A549 (cell line): ENCODE data around the gene RALGPS2. TPM values are rescaled to one million over a fixed set of nuclear protein-coding genes. Genes with fewer than 3 reads are reported as not detected.

Experiments
- ATAC-seq, 2 experiments: fragments of 200-7000 bp in 1 of 2; fragments of >200 bp in 1 of 2; cut with Nextera tagmentation in 1 of 2; cut with Tn5 transposase in 1 of 2; 3 replicates each; pipeline versions ENCODE4 v1.8.0 to v1.9.1; 2018 to 2020; ENCODE audit warnings: mild to moderate bottlenecking in 1 of 2, moderate library complexity in 1 of 2
- CTCF ChIA-PET: fragments of 300-600 bp; sonication (Branson Sonifier 250); formaldehyde crosslinking; extraction: SDS; loops from one replicate; lab custom pipeline; 2021; ENCODE audit warnings: antibody characterized with exemption, inconsistent platforms; lab: Yijun Ruan, JAX
- POLR2A ChIA-PET: fragments of 350-600 bp; formaldehyde crosslinking; extraction: SDS; loops from one replicate; lab custom pipeline; 2021; ENCODE audit warnings: antibody characterized with exemption, inconsistent platforms; lab: Yijun Ruan, JAX
- DNase-seq, 2 experiments: peaks; one replicate each; pipeline versions ENCODE4 v3.0.0 to v3.0.0-alpha.2; 2011 to 2016; ENCODE audit warnings: low read depth in 1 of 2, low spot score in 1 of 2
- FAIRE-seq: peaks from 2 replicates; lab custom pipeline; 2011; peaks lifted over from hg19 to GRCh38; lab: Jason Lieb, UNC
- H3K27ac ChIP-seq, 2 experiments: fragments of >200 bp; sonication (Bioruptor Twin); formaldehyde crosslinking; 3 replicates each; pipeline ENCODE4 v1.5.1; 2016 to 2017
- H3K4me1 ChIP-seq: fragments of >200 bp; sonication (Bioruptor Twin); formaldehyde crosslinking; 3 replicates; pipeline ENCODE4 v1.6.1; 2016
- H3K4me2 ChIP-seq: fragments of >200 bp; sonication (Bioruptor Twin); formaldehyde crosslinking; 3 replicates; pipeline ENCODE4 v1.6.1; 2016
- H3K4me3 ChIP-seq: fragments of >200 bp; sonication (Bioruptor Twin); formaldehyde crosslinking; 3 replicates; pipeline ENCODE4 v1.5.1; 2016
- H3K9me3 ChIP-seq: fragments of >200 bp; sonication (Bioruptor Twin); formaldehyde crosslinking; 3 replicates; pipeline ENCODE4 v1.6.1; 2016
- CBX2 ChIP-seq: fragments of 200-600 bp; sonication (generic); IDR thresholded peaks from 2 replicates; pipeline ENCODE4 v1.6.1; 2016; ENCODE audit warnings: low read depth, mild to moderate bottlenecking, borderline replicate concordance
- EHMT2 ChIP-seq: fragments of 200-600 bp; sonication (generic); IDR thresholded peaks from 2 replicates; pipeline ENCODE4 v1.6.1; 2016; ENCODE audit warnings: antibody characterized with exemption, low read depth, mild to moderate bottlenecking, moderate library complexity
- FOSL2 ChIP-seq, 2 experiments: fragments of 450-650 bp in 1 of 2; fragments of >200 bp in 1 of 2; sonication (Bioruptor Twin) in 1 of 2; formaldehyde crosslinking; IDR thresholded peaks; 2 replicates each; pipeline versions ENCODE4 v1.5.0 to v1.6.1; 2016 to 2020; ENCODE audit warnings: mild to moderate bottlenecking in 1 of 2, moderate library complexity in 1 of 2
- HEYL ChIP-seq: fragments of 250-450 bp; sonication (Bioruptor Pico); IDR thresholded peaks from 2 replicates; pipeline ENCODE4 v1.8.0; 2021; ENCODE audit warnings: mild to moderate bottlenecking, moderate library complexity
- HOXA7 ChIP-seq: fragments of 250-450 bp; sonication (Bioruptor Pico); IDR thresholded peaks from 2 replicates; pipeline ENCODE4 v1.5.0; 2020; ENCODE audit warnings: mild to moderate bottlenecking, moderate library complexity
- JUN ChIP-seq, 2 experiments: fragments of >200 bp; sonication (Bioruptor Twin); formaldehyde crosslinking; IDR thresholded peaks; 2 replicates in 1 of 2; 3 replicates in 1 of 2; pipeline ENCODE4 v1.6.1; 2016 to 2017
- KDM1A ChIP-seq: fragments of 200-600 bp; sonication (generic); IDR thresholded peaks from 2 replicates; pipeline ENCODE4 v1.6.1; 2016; ENCODE audit warnings: low read depth, mild to moderate bottlenecking
- KDM5A ChIP-seq: fragments of 200-600 bp; sonication (generic); IDR thresholded peaks from 2 replicates; pipeline ENCODE4 v1.6.1; 2016; ENCODE audit warnings: antibody characterized with exemption, mild to moderate bottlenecking
- MAZ ChIP-seq: fragments of 150-350 bp; IDR thresholded peaks from 2 replicates; pipeline ENCODE4 v1.6.1; 2014; ENCODE audit warnings: antibody characterized with exemption, low read depth, low read length, borderline replicate concordance
- NFE2L2 ChIP-seq: fragments of 150-350 bp; conservative IDR thresholded peaks from 2 replicates; pipeline ENCODE4 v1.6.1; 2014; ENCODE audit warnings: low read length
- NR3C1 ChIP-seq: fragments of >200 bp; sonication (Bioruptor Twin); formaldehyde crosslinking; IDR thresholded peaks from 3 replicates; pipeline ENCODE4 v1.6.1; 2017
- POLR2AphosphoS2 ChIP-seq: conservative IDR thresholded peaks from 2 replicates; pipeline ENCODE4 v1.6.1; 2012; ENCODE audit warnings: low read length, improper control_type of control experiment, inconsistent platforms
- RAD21 ChIP-seq, 2 experiments: fragments of >200 bp in 1 of 2; sonication (Bioruptor Twin) in 1 of 2; formaldehyde crosslinking in 1 of 2; IDR thresholded peaks in 1 of 2; conservative IDR thresholded peaks in 1 of 2; 2 replicates in 1 of 2; 3 replicates in 1 of 2; pipeline ENCODE4 v1.6.1; 2012 to 2018; ENCODE audit warnings: inconsistent platforms in 1 of 2
- RARB ChIP-seq: fragments of 250-450 bp; sonication (Bioruptor Pico); IDR thresholded peaks from 2 replicates; pipeline ENCODE4 v1.8.0; 2021; ENCODE audit warnings: mild to moderate bottlenecking, moderate library complexity
- REST ChIP-seq: fragments of 200-600 bp; sonication (generic); IDR thresholded peaks from 2 replicates; pipeline ENCODE4 v1.6.1; 2016; ENCODE audit warnings: antibody characterized with exemption, mild to moderate bottlenecking, moderate library complexity
- RFX5 ChIP-seq: fragments of 450-650 bp; IDR thresholded peaks from 2 replicates; pipeline ENCODE4 v1.7.1; 2014; ENCODE audit warnings: antibody characterized with exemption, mild to moderate bottlenecking, moderate library complexity
- RNF2 ChIP-seq: fragments of 200-600 bp; sonication (generic); IDR thresholded peaks from 2 replicates; pipeline ENCODE4 v1.6.1; 2016; ENCODE audit warnings: low read depth, mild to moderate bottlenecking, antibody characterized with exemption, moderate library complexity, borderline replicate concordance
- SMC3 ChIP-seq: fragments of >200 bp; sonication (Bioruptor Twin); formaldehyde crosslinking; IDR thresholded peaks from 3 replicates; pipeline ENCODE4 v1.6.1; 2018; ENCODE audit warnings: inconsistent platforms
- TP53 ChIP-seq: fragments of 250-450 bp; sonication (Bioruptor Pico); IDR thresholded peaks from 2 replicates; pipeline ENCODE4 v1.5.0; 2021; ENCODE audit warnings: mild to moderate bottlenecking, moderate library complexity
- USF2 ChIP-seq: fragments of 450-650 bp; IDR thresholded peaks from 2 replicates; pipeline ENCODE4 v1.6.1; 2014; ENCODE audit warnings: antibody characterized with exemption
- ZC3H11A ChIP-seq: fragments of 450-650 bp; IDR thresholded peaks from 2 replicates; pipeline ENCODE4 v1.6.1; 2014; ENCODE audit warnings: antibody characterized with exemption, mild to moderate bottlenecking
- ZSCAN20 ChIP-seq: fragments of 250-450 bp; sonication (Bioruptor Pico); IDR thresholded peaks from 2 replicates; pipeline ENCODE4 v1.8.0; 2022; ENCODE audit warnings: mild to moderate bottlenecking, moderate library complexity
- WGBS: methylation state at CpG from one replicate; pipeline ENCODE4 v1.1.6; 2017; ENCODE audit errors: missing lambda C conversion rate; 5-methylcytosine and 5-hydroxymethylcytosine counted together
- polyA plus RNA-seq, 4 experiments: library from polyadenylated mRNA; depleted of rRNA in 3 of 4; stranded (reverse); fragments of >200 nt; fragmentation: RNase III in 1 of 4; extraction: RNeasy Plus Mini Kit Qiagen cat#74134 plus additional on column Dnase treatment in 1 of 4; gene quantifications; 2 replicates in 3 of 4; 3 replicates in 1 of 4; pipeline ENCODE4 v1.2.3, GENCODE V29; 2011 to 2017
- TF ChIP-seq, protein P1 (sequence below): fragments of 250-450 bp; sonication (Bioruptor Pico); IDR thresholded peaks from 2 replicates; pipeline ENCODE4 v1.5.0; 2021; ENCODE audit warnings: mild to moderate bottlenecking, moderate library complexity, borderline replicate concordance
- TF ChIP-seq, protein P2 (sequence below): IDR thresholded peaks from 2 replicates; pipeline ENCODE4 v1.6.1; 2012
- TF ChIP-seq, protein P3 (sequence below): fragments of >200 bp; sonication (Bioruptor Twin); formaldehyde crosslinking; IDR thresholded peaks from 3 replicates; pipeline ENCODE4 v1.6.1; 2016
- TF ChIP-seq, protein P4 (sequence below): IDR thresholded peaks from 2 replicates; pipeline ENCODE4 v1.6.1; 2012; ENCODE audit warnings: low read depth, borderline replicate concordance

The RALGPS2 gene
- polyA plus RNA-seq, 2 of the 4 experiments (the other 2 are of a cell fraction): 11.8 to 18.6 TPM

DNA sequence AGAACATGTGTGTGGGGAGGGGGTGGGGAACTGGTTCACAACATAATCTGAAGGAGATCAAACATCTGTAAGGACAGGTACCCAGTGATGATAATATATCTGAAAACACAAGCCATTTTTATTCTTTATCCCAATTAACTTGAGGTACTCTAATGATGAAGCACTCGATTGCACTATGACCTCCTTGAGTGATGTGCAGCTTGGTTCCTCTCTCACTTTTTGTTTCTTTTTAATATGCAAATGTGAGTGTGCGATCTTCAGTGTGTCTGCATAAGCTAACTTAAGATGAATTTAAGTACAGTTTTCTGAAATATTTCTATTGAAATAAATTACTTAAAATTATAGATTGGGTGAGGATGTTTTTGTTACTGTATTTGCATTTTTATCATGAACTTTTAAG, 196.5 kb downstream of the RALGPS2 start:
- no peak for TF ChIP-seq NFE2L2
- TF ChIP-seq POLR2AphosphoS2: no peak
- no peak for TF ChIP-seq MAZ
- TF ChIP-seq ZC3H11A: no peak
- TF ChIP-seq KDM1A: no peak
- TF ChIP-seq, protein P1, sequence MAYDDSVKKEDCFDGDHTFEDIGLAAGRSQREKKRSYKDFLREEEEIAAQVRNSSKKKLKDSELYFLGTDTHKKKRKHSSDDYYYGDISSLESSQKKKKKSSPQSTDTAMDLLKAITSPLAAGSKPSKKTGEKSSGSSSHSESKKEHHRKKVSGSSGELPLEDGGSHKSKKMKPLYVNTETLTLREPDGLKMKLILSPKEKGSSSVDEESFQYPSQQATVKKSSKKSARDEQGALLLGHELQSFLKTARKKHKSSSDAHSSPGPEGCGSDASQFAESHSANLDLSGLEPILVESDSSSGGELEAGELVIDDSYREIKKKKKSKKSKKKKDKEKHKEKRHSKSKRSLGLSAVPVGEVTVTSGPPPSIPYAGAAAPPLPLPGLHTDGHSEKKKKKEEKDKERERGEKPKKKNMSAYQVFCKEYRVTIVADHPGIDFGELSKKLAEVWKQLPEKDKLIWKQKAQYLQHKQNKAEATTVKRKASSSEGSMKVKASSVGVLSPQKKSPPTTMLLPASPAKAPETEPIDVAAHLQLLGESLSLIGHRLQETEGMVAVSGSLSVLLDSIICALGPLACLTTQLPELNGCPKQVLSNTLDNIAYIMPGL (CRISPR knock-in tag): no peak
- no peak for TF ChIP-seq CBX2
- no peak for TF ChIP-seq ZSCAN20 (CRISPR knock-in tag)
- no peak for TF ChIP-seq RNF2
- TF ChIP-seq RFX5: no peak
- TF ChIP-seq, protein P2, sequence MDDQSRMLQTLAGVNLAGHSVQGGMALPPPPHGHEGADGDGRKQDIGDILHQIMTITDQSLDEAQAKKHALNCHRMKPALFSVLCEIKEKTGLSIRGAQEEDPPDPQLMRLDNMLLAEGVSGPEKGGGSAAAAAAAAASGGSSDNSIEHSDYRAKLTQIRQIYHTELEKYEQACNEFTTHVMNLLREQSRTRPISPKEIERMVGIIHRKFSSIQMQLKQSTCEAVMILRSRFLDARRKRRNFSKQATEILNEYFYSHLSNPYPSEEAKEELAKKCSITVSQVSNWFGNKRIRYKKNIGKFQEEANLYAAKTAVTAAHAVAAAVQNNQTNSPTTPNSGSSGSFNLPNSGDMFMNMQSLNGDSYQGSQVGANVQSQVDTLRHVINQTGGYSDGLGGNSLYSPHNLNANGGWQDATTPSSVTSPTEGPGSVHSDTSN: no peak
- no peak for TF ChIP-seq NR3C1
- no peak for TF ChIP-seq FOSL2 (IDR thresholded peaks at IDR 0.05)
- no peak for TF ChIP-seq FOSL2 (CRISPR knock-in tag; IDR thresholded peaks at IDR 0.05)
- TF ChIP-seq, protein P3, sequence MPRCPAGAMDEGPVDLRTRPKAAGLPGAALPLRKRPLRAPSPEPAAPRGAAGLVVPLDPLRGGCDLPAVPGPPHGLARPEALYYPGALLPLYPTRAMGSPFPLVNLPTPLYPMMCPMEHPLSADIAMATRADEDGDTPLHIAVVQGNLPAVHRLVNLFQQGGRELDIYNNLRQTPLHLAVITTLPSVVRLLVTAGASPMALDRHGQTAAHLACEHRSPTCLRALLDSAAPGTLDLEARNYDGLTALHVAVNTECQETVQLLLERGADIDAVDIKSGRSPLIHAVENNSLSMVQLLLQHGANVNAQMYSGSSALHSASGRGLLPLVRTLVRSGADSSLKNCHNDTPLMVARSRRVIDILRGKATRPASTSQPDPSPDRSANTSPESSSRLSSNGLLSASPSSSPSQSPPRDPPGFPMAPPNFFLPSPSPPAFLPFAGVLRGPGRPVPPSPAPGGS: no peak
- no peak for TF ChIP-seq KDM5A
- ATAC-seq (no peak), DNase-seq (no peak), FAIRE-seq (no peak)
- 96% methylated on average over 2 of the region's 2 CpGs for WGBS
- POLR2A ChIA-PET: no interaction called here
- Histone ChIP-seq H3K4me3 (no peak overlapping the region), H3K4me1 (no peaks in the 10 kb centered on the region), H3K9me3 (peaks cover 5% of the 10 kb centered on the region; the same call in 1 of the 3 replicates), H3K4me2 (no peak overlapping the region), H3K27ac (no peak overlapping the region)
- CTCF ChIA-PET: interaction anchor here (1.0 kb wide), 1 partner anchor 81 kb away, joined by 3 read pairs; no protein-coding TSS in a partner anchor

DNA sequence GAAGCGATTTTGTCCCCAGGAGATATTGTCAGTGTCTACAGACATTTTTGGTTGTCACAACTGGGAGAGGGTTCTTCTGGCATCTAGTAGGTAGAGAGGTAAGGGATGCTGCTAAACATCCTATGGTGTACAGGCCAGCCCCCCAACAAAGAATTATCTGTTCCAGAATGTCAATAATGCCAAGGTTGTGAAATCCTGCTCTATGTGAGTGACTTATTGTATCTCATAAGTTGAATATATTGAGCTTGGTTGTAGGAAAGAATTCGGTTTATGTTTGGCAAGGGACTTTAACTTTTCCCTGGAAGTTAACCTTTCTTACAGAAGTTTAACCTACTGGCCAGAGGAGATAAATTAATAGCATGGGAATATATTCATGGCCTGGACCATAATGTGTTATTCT, 198.5 kb downstream of the RALGPS2 start:
- Histone ChIP-seq H3K4me3 (no peak overlapping the region), H3K4me2 (no peak overlapping the region), H3K9me3 (peaks cover 5% of the 10 kb centered on the region; the same call in 1 of the 3 replicates), H3K27ac (no peak overlapping the region), H3K4me1 (no peaks in the 10 kb centered on the region)
- CTCF ChIA-PET: no interaction called here
- FAIRE-seq (no peak), ATAC-seq (no peak), DNase-seq (no peak)
- TF ChIP-seq USF2: no peak
- TF ChIP-seq KDM1A: no peak
- TF ChIP-seq HOXA7 (CRISPR knock-in tag): no peak
- TF ChIP-seq EHMT2: no peak
- TF ChIP-seq JUN (IDR thresholded peaks at IDR 0.05): no peak
- WGBS: 63% methylated on average over 2 of the region's 2 CpGs
- POLR2A ChIA-PET: no interaction called here

DNA sequence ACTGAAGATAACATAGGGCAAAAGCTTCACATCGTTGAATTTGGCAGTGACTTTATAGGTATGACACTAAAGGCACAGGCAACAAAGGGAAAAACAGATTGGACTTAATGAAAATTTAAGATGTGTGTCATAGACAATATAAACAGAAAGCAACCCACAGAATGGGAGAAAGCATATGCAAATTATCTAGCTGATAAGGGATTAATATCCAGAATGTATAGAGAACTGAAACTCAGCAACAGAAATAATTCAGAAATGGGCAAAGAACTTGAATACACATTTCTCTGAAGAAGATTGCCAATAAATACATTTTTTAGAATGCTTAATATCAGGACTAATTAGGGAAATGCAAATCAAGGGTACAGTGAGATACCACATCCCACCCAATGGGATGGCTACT, 201.0 kb downstream of the RALGPS2 start:
- no peak for FAIRE-seq
- no peak overlapping the region for H3K4me2 ChIP-seq
- TF ChIP-seq HEYL (CRISPR knock-in tag) (no peak), SMC3 (no peak), REST (no peak), RAD21 (conservative IDR thresholded peaks at IDR 0.05 in 1 of 2, IDR thresholded peaks at IDR 0.05 in 1 of 2) (no peak), TP53 (CRISPR knock-in tag) (no peak), RARB (no peak)
- TF ChIP-seq, protein P4, sequence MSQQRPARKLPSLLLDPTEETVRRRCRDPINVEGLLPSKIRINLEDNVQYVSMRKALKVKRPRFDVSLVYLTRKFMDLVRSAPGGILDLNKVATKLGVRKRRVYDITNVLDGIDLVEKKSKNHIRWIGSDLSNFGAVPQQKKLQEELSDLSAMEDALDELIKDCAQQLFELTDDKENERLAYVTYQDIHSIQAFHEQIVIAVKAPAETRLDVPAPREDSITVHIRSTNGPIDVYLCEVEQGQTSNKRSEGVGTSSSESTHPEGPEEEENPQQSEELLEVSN: no peak
- ChIA-PET CTCF (interaction anchor here (1.4 kb wide), 1 partner anchor 392 kb away, joined by 3 read pairs; no protein-coding TSS in a partner anchor), POLR2A (no interaction called here)
- H3K4me1 ChIP-seq: no peaks in the 10 kb centered on the region
- WGBS: 37% methylated on average over 1 of the region's 1 CpG
- H3K4me3 ChIP-seq: no peak overlapping the region
- no peak for ATAC-seq
- peaks cover 5% of the 10 kb centered on the region; the same call in 1 of the 3 replicates for H3K9me3 ChIP-seq
- no peak for DNase-seq
- H3K27ac ChIP-seq: no peak overlapping the region
